Smooth muscle cell of the brain vasculature (primary cell): Measurements from ENCODE around the gene METTL21A.

Experiments
- DNase-seq: peaks from one replicate; pipeline ENCODE4 v3.0.0-alpha.2; 2012; ENCODE audit warnings: low read depth, low spot score

METTL21A gene

DNA sequence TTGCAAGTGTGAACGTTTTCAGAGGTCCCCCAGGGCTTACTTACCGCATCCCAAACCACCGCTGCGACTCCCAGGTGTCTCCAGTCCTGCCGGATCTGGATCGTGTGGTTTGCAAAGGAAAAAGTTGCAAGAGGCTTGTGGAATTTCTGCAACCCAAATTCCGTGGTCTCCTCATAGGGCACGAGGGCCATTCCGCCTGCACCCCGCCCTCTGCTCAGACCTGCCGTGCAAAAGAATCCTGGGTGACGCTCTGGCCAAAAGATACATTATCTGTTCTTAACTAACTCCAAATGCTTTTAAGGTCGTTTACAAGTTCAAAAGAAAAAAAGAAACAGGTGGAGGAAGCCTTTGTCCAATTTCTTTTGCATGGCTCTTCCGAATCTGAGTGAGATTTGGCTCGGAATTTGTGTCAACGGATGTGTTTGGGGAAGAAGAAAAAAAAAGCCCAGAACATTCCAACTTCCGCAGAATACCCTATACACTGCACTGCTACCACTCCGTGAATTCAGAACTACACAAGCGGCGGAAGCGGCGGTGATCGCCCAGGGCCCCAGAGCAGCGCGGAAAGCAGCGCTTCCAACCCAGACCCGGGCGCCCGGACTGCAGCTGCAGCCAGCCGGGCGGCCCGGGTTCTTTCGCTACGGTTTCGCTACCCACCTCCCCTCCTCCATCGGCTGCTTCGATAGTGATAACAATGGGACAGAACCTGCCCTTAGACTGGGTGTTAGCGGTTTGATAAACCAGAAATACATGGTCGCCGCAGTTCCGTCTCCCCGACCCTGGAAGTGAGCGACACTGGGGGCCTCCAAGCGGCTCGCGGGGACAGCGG, 795 bp downstream of the METTL21A start:
- no peak for DNase-seq

DNA sequence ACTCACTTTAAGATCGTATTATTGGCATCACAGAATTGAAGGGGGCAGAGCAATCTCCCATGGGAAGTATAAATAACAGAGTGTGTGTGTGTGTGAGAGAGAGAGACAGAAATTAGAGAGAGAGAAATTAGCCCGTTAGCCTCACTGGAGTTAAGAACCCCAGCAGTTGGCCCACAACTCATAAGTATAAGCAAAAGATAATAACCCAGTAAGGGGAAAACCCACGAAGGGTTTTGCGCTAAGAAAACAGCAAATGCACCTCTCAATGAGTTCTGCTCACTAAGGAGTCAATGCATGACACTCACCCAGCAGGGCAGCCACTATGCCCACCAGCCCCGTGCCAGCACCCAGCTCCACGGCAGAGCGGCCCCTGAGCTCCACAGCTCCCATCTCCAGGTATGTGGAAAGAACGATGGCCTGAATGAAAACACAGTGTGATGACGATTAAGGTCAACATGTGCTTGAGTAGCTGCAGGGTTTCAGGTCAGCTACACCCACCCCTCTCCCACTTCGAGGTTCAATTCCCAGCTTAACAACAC, 3.6 kb downstream of the METTL21A start:
- no peak for DNase-seq

DNA sequence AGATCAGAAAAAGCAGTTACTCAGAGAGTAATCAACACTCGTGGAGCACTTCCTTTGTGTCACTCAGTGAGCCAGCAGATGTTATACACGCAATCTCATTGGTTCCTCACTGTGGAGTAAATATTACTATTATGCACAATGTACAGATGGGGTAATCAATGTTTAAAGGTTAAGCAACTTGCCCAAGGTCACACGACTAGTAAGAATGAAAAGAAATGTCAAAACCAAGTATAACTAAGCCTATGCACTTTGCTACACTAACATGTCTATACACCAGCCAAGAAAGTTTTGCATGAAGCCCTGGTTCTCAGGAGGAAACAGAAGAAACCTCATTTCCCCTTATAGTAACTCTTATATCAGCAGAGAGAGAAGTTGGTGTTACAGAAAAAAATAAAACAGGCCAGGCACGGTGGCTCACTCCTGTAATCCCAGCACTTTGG, 5.4 kb downstream of the METTL21A start:
- DNase-seq = no peak

DNA sequence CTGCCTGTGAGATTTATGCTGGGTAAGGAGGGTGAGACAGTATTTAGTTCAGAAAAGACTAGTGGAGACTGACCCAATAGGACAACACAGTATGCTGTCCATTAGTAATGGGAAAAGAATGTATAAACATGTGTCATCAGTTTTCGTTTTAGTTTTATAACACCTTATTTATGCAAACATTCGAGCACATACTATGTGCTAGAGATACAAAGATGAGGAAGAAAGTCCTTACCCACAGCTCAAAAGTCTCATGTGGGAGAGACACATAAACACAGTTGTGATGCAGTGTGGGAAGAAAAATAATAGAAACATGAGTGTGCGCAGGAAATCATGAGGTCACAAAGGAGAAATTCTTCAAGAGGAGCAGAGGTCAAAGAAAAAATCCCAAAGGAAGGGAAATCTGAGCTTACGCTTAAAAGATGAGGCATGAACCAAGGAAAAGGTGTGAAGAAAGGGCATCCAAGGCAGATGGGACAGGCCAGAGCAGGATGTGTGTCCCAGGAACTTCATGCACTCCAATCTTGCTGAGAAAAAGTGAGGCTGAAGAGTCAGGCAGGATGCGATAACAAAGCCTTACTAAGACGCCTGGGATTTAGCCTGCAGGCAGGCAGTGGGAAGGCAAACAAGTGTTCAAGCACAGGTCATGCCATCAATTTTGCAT, 8.1 kb downstream of the METTL21A start:
- DNase-seq = peak; percentile 72

DNA sequence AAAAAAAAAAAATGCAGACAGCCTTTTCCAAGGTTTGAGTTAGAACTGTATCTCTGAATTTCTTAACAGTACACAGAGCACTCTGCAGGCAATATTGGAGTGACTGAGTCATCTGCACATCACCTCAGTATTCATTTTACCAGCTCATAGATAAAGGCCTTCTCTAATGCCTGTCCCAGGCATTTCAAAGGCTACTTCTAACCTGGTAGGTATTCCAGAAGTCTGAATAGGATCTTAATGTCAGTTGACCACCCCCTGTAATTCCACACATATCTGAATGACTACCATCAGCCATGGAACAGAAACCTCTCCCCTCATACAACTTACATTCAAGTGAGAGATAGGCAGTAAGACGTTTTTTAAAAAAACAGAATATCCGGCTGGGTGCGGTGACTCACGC, 9.0 kb downstream of the METTL21A start:
- no peak for DNase-seq

DNA sequence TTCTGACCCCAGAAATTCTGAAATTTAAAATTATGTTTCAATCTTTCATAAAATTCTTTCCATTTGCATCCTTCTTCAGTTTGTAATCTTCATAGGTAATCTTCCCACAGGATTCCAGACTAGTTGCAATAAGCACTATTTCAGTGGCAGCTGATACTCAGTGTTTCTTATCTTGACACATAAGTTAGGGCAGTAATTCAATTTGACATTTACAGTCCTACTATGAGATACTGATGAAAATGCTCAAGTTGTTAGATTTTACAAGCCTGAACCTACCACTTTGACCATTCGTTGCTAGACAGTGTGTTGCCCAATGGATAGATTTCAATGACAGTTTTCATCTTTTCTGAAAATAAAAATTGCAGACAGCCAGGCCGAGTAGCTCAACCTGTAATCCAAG, 10.4 kb downstream of the METTL21A start:
- DNase-seq = no peak

DNA sequence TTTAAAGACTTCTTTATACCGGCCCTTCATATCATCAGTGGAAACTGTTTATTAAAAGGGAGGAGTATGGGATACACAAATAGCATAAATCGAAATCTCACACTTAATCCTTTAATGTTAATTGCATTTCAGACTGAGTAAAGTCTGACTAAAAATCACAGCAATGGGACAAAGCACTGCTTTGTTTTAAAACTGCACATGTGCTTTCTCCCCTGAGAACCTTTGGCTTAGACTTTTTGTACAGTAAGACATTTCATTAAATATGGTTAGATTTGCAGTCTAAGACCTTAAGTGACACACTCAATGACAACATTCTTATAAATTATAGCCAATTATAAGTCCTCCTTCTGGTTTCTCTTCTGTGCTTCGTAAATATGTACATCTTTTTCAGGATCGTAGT, 12.5 kb downstream of the METTL21A start:
- no peak for DNase-seq

DNA sequence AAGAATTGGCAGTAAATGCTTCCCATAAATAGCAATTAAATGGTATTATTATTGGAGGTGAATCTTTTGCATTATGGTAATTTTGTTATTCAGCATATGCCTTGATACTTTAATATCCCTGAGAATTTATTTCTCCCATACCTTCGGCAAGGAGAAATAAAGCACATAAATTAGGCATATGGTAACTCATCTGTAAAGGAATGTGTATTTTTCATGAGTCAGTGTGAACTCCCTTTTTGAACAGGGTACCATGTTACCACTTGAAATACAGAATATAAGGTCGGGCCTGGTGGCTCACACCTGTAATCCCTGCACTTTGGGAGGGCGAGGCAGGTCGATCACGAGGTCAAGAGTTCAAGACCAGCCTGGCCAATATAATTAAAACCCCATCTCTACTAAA, 18.4 kb downstream of the METTL21A start:
- DNase-seq = no peak

DNA sequence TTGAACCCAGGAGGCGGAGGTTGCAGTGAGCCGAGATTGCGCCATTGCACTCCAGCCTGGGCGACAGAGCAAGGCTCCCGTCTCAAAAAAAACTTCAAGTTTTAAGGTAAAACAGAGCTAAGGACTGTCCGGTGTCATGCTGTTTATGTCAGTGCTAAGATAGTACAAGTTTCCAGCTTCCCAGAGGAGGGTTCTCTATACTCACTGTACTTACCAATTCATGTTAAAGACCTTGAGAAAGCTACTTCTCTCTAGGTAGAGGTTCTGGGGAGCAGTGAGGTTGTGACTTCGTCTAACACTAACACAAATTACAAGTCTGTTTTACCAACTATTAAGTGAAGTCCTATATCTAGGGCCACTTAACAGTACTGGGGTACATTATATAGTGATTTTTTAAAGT, 18.8 kb downstream of the METTL21A start:
- no peak for DNase-seq

DNA sequence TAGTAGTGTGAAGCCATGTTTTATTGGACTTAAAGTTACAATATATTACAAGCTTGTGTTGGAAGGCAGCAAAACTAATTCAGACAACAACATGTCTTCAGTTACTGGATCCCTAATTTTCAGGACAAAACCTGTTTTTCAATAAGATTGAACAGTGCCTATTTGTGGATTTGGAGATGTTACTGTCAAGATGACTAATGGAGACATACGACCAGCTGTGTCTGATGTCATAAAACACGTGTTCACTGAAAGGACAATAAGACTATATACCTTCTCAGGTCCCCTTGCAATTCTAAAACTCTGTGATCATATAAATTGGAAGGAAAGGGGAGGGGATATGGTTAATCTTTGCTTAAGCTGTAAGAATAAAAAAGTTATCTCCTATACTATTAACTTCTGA, 21.7 kb downstream of the METTL21A start:
- DNase-seq = no peak

DNA sequence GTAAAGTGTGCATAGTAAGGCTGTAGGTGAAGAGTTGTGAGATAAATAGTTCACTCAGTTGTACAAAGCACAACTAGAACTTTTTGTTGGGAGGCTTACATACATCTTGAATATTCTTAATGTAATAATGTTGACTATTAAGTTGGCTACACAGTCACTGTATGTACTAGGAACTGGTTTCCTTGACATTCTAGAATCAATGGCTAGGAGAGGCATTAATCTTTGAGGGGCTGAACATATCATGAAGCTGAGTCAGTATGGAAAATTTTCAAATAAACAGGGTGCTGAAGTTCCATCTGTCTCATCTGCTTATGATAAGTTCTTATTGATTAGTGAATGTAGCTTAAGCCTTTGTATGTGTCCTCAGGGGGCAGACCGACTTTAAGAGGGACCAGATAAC, 23.4 kb downstream of the METTL21A start:
- no peak for DNase-seq

DNA sequence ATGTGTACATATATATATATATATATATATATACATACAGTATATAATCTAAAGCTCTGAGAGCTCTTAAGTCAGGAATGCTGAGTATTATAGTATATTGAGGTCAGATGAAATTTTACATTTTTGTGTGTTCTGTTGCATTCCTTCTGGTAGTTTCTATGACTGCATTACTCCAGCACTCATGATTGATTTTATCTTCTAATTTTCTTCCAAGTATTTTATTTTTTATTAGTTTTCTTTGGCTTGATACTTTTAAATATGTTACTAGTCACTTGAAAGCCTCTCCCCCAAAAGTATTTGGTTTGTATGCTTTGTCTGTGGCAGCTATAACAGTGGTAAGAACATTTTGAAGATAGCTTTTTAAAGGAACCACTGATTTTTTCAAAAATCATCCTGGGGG, 25.0 kb downstream of the METTL21A start:
- DNase-seq = no peak

DNA sequence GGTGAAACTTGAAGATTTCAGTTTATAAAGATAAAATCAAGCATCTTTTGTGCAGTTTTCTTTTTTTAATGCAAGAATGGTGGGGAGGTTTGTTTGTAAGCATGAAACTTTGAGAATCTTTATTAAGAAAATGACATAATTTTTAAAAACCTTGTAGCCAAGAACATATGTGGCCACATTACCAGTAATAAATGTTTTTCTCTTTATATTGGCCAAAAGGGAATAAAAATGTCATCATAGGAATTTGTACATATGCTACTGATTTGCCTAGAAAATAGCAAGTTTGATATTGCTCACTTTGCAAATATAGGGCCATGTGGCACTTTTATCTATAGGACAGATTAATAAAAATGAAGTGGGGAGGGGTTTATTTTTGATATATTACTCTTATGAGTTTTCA, 25.6 kb downstream of the METTL21A start:
- DNase-seq = no peak

DNA sequence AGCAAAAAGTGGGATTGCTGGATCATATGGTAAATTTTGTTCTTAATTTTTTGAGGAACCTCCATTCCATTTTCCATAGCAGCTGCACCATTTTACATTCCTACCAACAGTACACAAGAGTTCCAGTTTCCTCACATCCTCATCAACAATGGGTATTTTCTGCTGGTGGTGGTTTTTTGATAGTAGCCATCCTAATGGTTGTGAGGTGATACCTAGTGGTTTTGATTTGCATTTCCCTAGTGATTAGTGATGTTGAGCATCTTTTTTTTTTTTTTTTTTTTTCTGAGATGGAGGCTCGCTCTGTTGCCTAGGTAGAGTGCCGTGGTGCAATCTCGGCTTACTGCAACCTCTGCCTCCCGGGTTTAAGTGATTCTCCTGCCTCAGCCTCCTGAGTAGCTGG, 30.5 kb downstream of the METTL21A start:
- no peak for DNase-seq

DNA sequence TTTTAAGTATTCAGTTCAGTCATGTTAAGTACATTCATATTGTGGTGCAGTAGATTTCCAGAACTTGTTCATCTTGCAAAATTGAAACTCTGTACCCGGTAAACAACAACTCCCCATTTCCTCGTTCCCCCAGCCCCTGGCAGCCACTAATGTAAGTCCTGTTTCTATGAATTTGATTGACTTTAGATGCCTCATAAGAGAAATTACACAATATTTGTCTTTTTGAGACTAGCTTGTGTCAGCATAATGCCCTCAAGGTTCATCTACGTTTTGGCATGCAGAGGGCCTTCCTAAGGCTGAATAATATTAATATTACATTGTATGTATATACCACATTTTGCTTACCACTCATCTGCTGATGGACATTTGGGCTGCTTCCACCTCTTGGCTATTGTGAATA, 30.9 kb downstream of the METTL21A start:
- DNase-seq = no peak

DNA sequence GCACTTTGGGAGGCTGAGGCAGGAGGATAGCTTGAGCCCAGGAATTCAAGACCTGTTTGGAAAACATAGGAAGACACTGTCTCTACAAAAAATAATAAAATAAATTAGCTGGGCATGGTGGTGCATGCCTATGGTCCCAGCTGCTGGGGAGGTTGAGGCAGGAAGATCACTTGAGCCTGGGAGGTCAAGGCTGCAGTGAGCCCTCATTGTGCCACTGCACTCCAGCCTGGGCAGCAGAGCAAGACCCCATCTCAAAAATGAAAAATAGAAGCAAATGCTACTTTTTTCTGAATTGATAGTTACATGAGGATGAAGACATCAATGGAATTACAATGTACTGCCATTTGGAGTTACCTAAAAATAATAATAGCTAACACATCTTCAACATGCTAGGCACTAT, 31.9 kb downstream of the METTL21A start:
- DNase-seq = no peak

DNA sequence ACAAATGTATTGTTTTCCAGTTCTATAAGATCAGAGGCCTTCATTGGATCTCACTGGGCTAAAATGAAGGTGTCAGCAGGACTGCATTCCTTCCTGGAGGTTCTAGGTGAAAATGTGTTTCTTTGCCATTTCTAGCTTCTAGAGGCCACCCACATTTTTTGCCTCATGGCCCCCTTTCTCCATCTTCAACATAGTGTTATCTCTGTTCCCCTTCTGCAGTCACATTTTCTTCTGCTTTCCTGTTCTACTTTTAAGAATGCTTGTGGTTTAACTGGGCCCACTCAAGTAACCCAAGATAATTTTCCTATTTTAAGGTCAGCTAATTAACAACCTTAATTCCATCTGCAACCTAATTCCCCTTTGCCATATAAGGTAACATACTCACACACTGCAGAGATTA, 36.1 kb downstream of the METTL21A start:
- DNase-seq = no peak

DNA sequence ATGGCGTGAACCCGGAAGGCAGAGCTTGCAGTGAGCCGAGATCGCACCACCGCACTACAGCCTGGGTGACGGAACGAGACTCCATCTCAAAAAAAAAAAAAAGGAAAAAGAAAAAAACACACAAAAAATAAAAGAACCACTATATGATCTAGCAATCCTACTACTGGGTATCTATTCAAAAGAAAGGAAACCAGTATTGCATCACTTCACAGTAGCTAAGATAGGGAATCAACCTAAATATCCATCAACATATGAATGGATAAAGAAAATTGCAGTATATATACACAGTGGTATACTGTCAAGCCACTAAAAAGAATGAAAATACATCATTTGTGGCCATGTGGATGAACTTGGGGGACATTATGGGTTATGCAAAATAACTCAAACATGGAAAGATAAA, 37.9 kb downstream of the METTL21A start:
- no peak for DNase-seq

DNA sequence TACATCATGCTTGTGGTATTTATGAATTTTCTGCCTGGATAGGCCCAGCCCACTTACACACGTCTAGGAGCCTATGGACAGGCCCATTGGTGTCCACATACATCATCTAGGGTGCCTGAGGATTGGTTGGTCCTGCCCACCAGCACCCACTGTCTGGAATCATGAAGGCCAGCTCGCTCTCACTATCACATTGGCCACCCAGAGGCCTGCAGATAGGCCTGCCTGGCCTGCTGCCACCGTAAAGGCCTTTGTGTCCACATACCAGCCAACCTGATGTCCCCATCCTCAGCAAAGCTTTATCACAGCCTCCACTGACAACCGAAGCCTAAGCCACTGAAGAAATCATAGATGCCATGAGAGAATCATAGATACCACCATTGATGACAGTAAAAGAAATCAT, 40.2 kb downstream of the METTL21A start:
- no peak for DNase-seq

DNA sequence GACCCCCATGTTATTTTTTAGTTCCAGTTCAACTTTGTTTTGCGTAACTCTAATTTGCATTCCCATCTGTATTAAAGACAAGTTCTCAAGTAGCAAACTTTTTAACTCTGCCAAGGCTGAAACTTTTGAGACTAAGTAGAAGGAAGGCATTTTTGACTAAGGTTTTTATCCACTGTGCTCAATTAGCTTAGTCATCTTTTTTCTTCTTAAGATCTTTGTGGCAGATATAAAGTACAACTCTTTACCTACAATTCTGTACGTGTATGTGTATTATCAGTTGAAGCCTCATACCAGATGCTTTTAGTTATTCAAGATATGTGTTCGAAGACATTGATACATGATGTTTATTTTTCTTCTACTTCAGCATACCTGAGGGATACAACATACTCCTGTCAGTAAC, 53.8 kb downstream of the METTL21A start:
- DNase-seq = no peak

DNA sequence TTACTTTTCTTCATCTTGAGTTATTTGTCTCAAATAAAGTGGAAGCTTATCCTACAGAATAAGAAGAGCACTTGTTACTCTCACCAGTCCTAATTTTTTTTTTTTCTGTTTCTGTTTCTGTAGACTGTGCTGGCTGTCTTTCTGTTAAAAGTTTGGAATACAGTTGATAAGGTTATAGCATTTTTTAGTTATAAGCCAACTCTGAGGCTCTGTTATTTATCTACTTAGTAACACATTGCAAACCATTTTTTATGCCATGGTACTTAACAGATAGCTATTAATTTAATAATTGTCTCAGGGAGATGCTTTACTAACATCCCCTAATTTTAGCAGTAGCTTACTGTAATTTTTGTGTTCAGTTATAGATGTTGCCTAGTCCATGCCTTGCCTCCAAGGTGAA, 57.5 kb downstream of the METTL21A start:
- no peak for DNase-seq

DNA sequence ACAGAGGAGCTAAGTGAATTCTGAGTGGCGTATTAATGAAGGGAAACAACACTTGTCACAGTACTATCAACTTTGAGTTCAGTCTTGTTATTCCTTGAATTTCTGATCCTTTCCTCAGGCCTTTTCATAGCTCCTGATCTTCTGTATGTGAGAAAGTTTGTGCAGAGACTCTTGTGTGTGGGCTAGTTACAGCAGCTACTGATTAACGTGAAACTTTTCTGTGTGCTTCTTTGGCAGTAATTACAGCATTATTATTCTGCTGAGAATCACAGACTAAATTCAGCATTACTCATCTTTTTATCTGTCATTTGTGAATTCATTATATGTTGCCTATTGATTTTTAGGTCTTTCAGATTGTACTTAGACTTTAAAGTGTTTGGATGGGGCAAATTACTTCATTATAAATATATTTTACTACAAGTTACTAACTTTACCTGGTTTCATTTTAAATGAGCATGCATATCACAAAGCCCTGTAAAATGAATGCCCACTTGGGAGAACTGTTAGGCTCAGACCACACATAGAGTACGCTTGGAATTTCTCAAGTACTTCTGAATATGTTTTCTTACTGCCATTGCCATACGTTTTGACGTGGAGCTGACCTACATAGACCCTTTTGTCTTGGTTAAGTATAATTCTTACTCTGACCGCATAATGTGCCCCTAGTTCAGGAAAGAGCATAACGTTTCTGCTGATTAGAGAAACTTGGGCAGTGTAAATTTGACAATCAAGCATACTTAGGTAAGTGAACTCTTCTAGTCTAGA, 59.3 kb downstream of the METTL21A start:
- no peak for DNase-seq
